ENCODE data around the gene ICAM5.

GRCh38 chr19:10259162-10259905 is 30.4 kb upstream of the ICAM5 start:
- TF ChIP-seq LEF1 (IDR thresholded peaks at IDR 0.05; ENCODE audit: borderline replicate concordance) (no peak), HDGF (IDR thresholded peaks at IDR 0.05; ENCODE audit: borderline replicate concordance) (peak; percentile 57; the same call in 1 of the 2 replicates), ARNT (IDR thresholded peaks at IDR 0.05) (no peak), SUZ12 (IDR thresholded peaks at IDR 0.05) (no peak), BHLHE40 (IDR thresholded peaks at IDR 0.05; ENCODE audit: borderline replicate concordance) (no peak), FOXM1 (IDR thresholded peaks at IDR 0.05; ENCODE audit: borderline replicate concordance) (no peak), NFRKB (IDR thresholded peaks at IDR 0.05) (no peak), TARDBP (IDR thresholded peaks at IDR 0.05) (no peak), SP1 (IDR thresholded peaks at IDR 0.05) (no peak), ZNF384 (IDR thresholded peaks at IDR 0.05) (no peak), PKNOX1 (IDR thresholded peaks at IDR 0.05) (peak; percentile 68), ELF4 (IDR thresholded peaks at IDR 0.05) (no peak), L3MBTL2 (conservative IDR thresholded peaks at IDR 0.05) (no peak), FOXK2 (IDR thresholded peaks at IDR 0.05) (no peak)

Data from HEK293T (cell line).